ENCODE measurements around the gene SSH2.

Gene SSH2

DNA sequence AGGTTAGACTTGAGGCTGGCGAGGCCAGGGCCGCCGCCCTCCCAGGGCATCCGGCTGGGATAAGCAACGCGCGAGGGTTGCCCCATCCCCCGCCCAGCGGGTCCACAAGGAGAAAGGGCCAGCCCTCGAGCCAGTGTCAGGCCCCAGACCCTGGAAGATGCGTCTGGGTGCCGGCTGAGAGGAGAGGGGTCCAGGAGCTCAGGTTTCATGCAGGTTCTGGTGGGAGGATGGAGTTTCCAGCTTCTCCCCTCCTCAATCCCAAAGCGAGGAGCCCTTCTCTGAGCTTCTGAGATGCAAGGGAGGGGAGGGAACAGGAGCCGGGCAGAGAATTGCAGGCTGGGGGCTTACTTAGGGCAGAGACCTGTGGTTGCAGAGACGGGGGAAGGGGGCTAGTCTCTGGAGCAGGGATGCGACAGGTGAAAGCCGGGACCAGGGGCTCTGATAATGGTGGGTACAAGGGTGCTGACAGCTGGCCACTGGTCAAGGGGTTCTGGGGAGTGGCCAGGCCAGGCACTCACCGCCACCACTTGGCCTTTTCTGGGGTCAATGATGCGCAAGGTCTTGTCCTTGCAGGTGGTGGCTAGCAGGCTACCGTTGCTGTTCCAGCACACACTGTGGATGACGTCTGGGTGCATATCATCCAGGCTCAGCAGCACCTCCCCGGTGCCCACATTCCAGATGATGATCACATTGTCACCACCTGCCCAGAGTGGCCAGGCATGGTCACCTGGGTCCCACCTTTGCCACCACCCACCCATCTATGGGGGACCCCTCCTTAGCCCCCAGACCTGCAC lies 311.6 kb downstream of the SSH2 start:
- Histone ChIP-seq H3K9ac (ENCODE audit: low read depth, low read length) (peak overlapping the region; percentile 55; the same call in 1 of the 2 replicates), H4K20me1 (ENCODE audit: insufficient read depth, low read length) (peaks cover 30% of the 10 kb centered on the region), H3K4me1 (ENCODE audit: insufficient read depth, low read length) (peaks cover 52% of the 10 kb centered on the region), H3K4me2 (ENCODE audit: insufficient read depth, low read length) (peak overlapping the region; percentile 77), H2AFZ (ENCODE audit: low read depth, low read length) (0 out of 2 replicates have a peak overlapping the region, but pooled peaks have one; percentile 17), H3K9me3 (ENCODE audit: insufficient read depth, low read length, severe bottlenecking) (no peaks in the 10 kb centered on the region), H3K27ac (ENCODE audit: low read length) (no peak overlapping the region), H3K27me3 (ENCODE audit: insufficient read depth, low read length, poor library complexity) (peaks cover 22% of the 10 kb centered on the region), H3K4me3 (ENCODE audit: low read depth in 1 of 2, low read length in 2 of 2) (peak overlapping the region in 1 of 2 experiments; percentile 56; a peak in 2 of 4 replicates), H3K36me3 (ENCODE audit: insufficient read depth, low read length) (no peaks in the 10 kb centered on the region), H3K79me2 (ENCODE audit: insufficient read depth, low read length) (no peaks in the 10 kb centered on the region)
- TF ChIP-seq EZH2 (IDR thresholded peaks at IDR 0.05; ENCODE audit: borderline replicate concordance, low read depth, low read length, severe bottlenecking), result no peak
- TF ChIP-seq, protein P1, sequence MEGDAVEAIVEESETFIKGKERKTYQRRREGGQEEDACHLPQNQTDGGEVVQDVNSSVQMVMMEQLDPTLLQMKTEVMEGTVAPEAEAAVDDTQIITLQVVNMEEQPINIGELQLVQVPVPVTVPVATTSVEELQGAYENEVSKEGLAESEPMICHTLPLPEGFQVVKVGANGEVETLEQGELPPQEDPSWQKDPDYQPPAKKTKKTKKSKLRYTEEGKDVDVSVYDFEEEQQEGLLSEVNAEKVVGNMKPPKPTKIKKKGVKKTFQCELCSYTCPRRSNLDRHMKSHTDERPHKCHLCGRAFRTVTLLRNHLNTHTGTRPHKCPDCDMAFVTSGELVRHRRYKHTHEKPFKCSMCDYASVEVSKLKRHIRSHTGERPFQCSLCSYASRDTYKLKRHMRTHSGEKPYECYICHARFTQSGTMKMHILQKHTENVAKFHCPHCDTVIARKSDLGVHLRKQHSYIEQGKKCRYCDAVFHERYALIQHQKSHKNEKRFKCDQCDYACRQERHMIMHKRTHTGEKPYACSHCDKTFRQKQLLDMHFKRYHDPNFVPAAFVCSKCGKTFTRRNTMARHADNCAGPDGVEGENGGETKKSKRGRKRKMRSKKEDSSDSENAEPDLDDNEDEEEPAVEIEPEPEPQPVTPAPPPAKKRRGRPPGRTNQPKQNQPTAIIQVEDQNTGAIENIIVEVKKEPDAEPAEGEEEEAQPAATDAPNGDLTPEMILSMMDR (IDR thresholded peaks at IDR 0.05; ENCODE audit: borderline replicate concordance, extremely low read depth, low read length, poor library complexity, severe bottlenecking), result no peak
- DNase-seq, result no peak
- no peak for ATAC-seq (ENCODE audit: insufficient read depth, low read depth)

DNA sequence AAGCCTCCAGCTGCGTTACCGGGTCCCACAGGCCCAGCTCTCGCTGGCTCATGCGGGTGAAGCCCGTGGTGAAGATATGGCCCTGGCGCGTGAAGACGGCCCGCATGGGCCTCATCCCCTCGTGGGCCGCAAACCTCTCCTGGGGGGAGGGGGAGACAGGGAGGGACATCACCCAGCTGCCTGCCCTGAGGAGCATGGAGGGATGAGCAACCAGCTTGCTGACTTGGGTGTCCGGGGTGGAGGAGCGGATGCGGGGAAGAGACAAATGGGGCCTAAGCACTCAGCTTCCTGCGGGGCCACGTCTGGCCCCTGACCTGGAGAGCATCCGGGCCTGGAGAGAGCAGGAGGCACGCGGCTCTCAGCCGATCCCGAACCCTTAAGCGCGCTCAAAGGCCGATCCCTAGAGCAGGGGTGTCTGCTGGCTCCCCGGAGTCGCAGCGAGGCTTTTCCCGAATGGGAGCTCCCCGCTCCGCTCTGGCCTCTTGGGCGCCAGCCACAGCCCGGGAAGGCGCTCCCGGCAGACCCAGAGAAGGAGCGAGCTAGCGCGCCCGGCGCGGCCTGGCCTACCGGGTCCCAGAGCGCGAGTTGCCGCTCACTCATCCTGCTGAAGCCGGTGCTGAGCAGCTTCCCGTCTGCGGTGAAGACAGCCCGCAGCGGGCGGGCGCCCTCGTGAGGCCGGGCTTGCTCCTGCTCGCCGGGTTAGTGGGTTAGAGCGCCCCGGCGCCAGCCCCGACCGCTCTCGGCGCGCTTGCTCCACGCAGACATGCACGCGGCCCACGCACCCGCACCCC lies 312.4 kb downstream of the SSH2 start:
- ATAC-seq (ENCODE audit: insufficient read depth, low read depth), result peak; percentile 76
- Histone ChIP-seq H3K27ac (ENCODE audit: low read length) (peak overlapping the region; percentile 37), H3K9ac (ENCODE audit: low read depth, low read length) (peak overlapping the region; percentile 55), H3K27me3 (ENCODE audit: insufficient read depth, low read length, poor library complexity) (peaks cover 22% of the 10 kb centered on the region), H3K79me2 (ENCODE audit: insufficient read depth, low read length) (no peaks in the 10 kb centered on the region), H3K9me3 (ENCODE audit: insufficient read depth, low read length, severe bottlenecking) (no peaks in the 10 kb centered on the region), H3K4me3 (ENCODE audit: low read depth in 1 of 2, low read length in 2 of 2) (peak overlapping the region; percentile 3 to 56; a peak in 3 of 4 replicates), H3K4me2 (ENCODE audit: insufficient read depth, low read length) (peak overlapping the region; percentile 77), H3K36me3 (ENCODE audit: insufficient read depth, low read length) (peaks cover 3% of the 10 kb centered on the region), H3K4me1 (ENCODE audit: insufficient read depth, low read length) (peaks cover 44% of the 10 kb centered on the region), H4K20me1 (ENCODE audit: insufficient read depth, low read length) (peaks cover 30% of the 10 kb centered on the region), H2AFZ (ENCODE audit: low read depth, low read length) (peak overlapping the region; percentile 86)
- peak; percentile 89 for DNase-seq
- TF ChIP-seq, protein P1 (IDR thresholded peaks at IDR 0.05; ENCODE audit: borderline replicate concordance, extremely low read depth, low read length, poor library complexity, severe bottlenecking), result peak; percentile 87
- TF ChIP-seq EZH2 (IDR thresholded peaks at IDR 0.05; ENCODE audit: borderline replicate concordance, low read depth, low read length, severe bottlenecking), result no peak

DNA sequence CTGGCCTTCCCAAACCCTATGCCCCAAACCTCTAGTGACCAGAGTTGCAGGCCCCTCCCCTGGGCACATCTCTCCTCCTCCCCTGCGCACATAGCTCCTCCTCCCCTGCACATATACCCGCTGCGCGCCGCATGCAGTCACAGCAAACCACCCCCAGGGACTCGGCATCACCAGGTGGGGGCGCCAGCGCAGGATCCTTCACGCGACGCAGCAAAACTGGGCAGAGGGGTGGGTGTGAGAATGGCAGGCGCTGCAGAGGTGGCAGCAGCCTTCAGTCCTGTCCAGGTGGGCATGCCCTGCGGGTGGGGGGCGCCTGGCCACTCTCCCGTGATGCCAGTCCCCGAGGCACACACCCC lies 312.9 kb downstream of the SSH2 start:
- DNase-seq (peak; percentile 87), ATAC-seq (ENCODE audit: insufficient read depth, low read depth) (peak; percentile 67)
- Histone ChIP-seq H3K4me2 (ENCODE audit: insufficient read depth, low read length) (peak overlapping the region; percentile 77), H2AFZ (ENCODE audit: low read depth, low read length) (peak overlapping the region; percentile 86), H3K36me3 (ENCODE audit: insufficient read depth, low read length) (peaks cover 4% of the 10 kb centered on the region), H3K9ac (ENCODE audit: low read depth, low read length) (peak overlapping the region; percentile 55), H3K4me3 (ENCODE audit: low read depth in 1 of 2, low read length in 2 of 2) (peak overlapping the region in 1 of 2 experiments; percentile 56; a peak in 3 of 4 replicates), H3K27me3 (ENCODE audit: insufficient read depth, low read length, poor library complexity) (peaks cover 17% of the 10 kb centered on the region), H3K27ac (ENCODE audit: low read length) (peak overlapping the region; percentile 37; the same call in 1 of the 2 replicates), H3K4me1 (ENCODE audit: insufficient read depth, low read length) (peaks cover 38% of the 10 kb centered on the region), H4K20me1 (ENCODE audit: insufficient read depth, low read length) (peaks cover 28% of the 10 kb centered on the region), H3K9me3 (ENCODE audit: insufficient read depth, low read length, severe bottlenecking) (no peaks in the 10 kb centered on the region), H3K79me2 (ENCODE audit: insufficient read depth, low read length) (no peaks in the 10 kb centered on the region)
- TF ChIP-seq, protein P1 (IDR thresholded peaks at IDR 0.05; ENCODE audit: borderline replicate concordance, extremely low read depth, low read length, poor library complexity, severe bottlenecking), result peak; percentile 91
- TF ChIP-seq EZH2 (IDR thresholded peaks at IDR 0.05; ENCODE audit: borderline replicate concordance, low read depth, low read length, severe bottlenecking), result no peak
